ENCODE data around the gene PXT1.

DNA sequence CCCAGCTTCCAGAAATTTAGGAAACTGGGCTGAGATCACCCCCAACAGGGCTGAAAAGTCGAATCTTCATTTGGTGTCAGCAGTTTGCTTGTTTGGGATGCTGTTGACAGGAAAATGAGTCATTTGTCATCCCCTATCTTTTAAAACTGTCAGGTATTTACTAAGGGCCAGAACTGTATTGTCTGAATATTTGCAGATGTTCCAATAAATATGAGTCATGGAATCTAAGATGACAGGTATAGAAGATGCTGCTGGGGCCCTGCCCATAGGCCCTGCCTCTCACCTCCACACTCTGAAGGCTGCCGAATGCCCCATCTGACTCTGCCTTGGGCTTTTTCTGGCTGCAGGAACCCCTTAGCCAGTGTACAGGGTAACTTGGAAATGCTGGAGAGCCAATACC, 59.0 kb downstream of the PXT1 start:
- TF ChIP-seq POLR2A (IDR thresholded peaks at IDR 0.05; ENCODE audit: low read depth, low read length): no peak
- no peak for TF ChIP-seq POLR2AphosphoS5 (IDR thresholded peaks at IDR 0.05; ENCODE audit: low read depth, low read length)
- TF ChIP-seq TAF1 (IDR thresholded peaks at IDR 0.05; ENCODE audit: borderline replicate concordance, low read depth, low read length): no peak

All from GM12892 (cell line).